DMS 273 treated with DMSO at 0.1 percent for 48 hours (cell line): ENCODE data around the gene CACNA1H.

Experiments
- DNase-seq: peaks from one replicate; lab custom pipeline; 2025; lab: John Stamatoyannopoulos, UW

CACNA1H gene

DNA sequence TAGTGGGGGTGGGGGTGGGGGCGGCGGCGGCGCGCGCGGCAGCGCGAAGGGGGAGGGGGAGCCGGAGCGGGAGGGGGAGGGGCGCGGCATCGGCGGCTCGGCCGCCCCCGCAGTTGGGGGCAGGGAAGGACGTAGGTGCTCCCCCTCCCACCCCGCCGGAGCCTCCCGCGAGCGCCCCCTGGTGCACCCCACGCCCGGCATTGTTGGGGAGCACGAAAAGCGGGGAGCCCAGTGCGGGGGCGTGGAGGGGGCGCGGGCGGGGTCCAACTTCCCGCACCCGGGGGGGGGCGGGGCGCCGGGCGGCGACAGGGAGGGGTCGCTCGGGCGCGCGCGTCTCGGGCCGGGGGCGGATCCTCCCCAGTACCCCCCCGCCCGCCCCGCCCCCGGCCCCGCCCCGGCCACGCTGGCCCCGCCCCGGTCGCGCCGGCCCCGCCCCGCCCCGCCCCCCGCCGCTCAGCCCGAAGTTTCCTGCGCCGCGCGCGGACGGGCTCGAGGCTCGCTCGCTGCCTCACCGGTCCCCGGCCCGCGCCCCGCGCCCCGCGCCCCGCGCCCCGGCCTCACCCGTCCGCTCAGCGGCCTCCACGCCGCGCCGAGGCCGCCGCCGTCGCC, at the start of gene CACNA1H:
CACNA1H (plus strand) TSS at position 456 of the 609 bp plus-strand sequence. CDS start 632 bp downstream, outside the sequence.
- no peak for DNase-seq

DNA sequence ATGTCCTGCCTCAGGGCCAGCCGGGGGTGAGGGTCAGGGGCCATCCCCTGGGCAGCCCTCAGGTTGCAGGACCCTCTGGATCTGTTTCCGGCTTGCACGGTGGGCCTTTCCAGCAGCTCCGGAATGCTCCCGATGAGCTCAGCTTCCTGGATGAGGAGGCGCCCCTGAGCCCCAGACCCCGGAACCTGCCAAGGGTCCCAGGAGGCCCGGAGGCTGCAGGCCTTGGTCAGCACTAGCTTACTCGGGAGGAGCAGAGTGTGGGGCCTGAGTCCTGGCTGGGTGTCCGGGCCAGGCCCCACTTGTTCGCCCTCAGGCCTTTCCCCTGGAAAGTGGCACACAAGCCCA, 49.3 kb upstream of the CACNA1H start:
- no peak for DNase-seq

DNA sequence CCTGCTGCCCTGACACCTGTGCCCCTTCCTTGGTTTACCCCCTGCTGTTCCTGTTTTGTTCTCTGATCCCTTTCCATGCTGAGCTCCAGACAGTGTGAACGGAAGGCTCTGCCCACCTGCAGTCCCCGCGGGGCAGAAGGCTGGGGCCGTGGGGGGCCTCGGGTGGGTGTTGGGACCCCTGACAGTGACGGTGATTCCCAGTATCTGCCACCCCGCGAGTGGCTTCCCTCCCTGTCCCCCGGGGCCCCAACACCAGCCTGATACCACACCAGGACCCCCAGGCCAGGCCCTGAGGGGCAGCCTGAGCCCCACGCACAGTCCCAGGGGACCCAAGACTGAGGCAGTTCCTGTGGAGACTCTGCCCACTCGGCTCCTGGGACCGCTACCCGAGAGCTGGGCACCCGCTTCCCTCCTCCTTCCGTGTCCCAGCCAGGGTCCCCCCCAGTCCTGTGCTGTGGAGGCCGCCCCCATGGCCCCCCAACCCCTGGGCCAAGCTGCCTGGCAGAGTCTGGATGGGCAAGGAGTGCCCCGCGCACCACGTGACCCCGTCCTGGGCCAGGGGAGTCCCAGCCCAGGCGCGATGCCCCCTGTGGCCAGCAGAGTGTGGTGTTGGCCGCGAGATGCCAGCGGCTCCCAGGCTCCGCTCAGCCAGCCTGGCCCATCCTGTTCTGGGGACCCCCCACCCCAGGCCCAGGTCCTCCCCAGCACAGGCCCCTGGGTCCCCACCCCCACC, 46.9 kb upstream of the CACNA1H start:
- no peak for DNase-seq

DNA sequence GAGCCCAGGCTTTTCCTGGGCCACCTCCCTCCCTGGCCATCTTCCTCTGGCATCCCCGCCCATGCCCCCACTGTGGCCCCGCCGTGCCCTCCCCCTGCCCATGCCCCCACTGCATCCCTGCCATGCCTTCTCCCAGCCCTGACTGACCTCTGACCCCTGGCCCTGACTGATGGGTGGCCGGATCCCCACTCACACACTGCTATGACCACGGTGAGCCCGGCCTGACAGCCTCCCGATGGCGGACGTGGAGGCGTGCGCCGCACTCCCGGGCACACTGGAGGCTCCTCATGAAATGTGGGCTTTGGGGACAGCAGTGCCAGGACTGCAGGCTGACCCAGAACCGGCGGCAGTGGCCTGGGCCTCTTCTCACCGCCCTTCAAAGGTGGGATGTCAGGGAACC, 46.2 kb upstream of the CACNA1H start:
- no peak for DNase-seq

DNA sequence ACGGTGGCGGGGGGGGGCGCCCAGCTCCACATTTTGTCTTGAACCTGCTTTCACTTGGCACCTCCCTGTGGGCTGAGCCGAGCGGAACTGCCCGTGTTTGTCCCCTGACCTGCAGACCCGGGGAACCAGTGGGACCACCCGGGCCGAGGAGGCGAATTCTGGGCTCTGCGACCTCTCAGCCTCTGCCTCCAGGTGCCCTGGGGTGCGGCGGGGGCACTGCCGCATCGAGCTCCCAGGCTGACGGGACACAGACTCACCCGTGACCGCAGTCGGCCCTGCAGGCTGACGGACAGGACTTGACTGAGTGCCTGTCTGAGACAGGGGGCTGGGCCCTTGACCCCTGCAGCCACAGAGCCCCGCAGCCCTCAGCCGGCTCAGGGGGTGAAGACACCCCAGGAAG, 45.8 kb upstream of the CACNA1H start:
- no peak for DNase-seq

DNA sequence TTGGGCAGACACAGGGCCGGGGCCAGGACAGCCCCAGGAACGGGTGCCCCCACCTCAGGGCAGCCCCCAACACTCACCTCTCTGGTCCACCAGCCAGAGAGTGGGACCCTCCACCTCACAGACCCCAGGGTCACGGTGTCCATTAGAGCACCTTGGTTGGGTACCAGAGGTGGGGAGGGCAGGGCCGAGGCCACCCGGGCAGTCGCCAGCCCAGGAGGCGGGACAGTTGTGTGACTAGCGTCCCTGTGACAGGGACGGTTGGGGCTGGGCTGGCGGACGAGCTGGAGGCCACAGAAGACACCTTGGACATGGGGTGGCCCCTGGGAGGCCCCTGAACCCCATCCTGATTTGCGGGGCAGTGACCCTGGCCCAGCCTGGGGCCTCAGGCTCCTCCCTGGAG, 45.2 kb upstream of the CACNA1H start:
- no peak for DNase-seq

DNA sequence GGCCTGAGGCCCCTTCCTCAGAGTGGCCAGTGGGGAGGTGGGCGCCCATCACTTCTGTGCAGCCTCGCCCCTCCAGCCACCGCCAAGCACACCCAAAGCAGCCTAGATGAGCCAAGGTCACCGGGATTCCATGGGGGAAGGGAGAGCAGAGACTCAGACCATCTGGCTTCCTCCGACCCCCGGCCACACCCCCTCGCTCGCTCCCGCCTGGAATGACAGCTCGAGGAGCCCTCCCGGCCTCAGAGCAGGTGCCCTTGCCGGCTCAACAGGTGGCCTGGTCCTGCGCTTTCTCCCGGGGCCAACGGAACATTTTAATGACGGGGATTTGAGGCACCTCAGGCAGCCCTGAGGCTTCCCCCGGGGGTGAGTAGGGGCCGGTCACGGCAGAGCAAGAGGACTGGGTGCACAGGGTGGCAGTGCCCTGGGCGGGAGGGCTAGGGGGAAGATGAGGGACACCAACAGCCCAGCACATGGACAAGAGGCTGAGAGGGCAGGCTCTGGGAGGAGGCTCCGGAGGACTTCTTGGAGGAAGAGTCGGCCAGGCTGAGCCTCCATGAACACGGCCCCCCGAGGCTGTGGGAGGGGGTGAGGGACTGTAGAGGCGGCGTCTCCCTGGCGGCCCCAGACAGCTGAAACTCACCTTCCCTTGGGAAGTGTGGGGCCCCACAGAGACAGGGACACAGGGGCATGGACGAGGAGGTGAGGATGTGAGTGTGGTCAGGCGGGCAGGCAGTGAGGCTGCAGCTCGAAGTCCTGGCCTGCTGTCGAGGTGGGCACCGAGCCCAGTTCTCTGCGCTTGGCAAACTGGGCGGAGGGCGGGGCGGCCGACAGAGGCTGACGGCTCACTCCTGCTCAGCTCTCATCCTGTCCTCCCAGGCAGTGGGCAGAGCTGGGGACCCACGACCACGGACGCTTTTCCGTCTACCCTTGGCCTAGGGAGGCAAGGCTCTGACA, 44.3 kb upstream of the CACNA1H start:
- DNase-seq: peak; percentile 42

DNA sequence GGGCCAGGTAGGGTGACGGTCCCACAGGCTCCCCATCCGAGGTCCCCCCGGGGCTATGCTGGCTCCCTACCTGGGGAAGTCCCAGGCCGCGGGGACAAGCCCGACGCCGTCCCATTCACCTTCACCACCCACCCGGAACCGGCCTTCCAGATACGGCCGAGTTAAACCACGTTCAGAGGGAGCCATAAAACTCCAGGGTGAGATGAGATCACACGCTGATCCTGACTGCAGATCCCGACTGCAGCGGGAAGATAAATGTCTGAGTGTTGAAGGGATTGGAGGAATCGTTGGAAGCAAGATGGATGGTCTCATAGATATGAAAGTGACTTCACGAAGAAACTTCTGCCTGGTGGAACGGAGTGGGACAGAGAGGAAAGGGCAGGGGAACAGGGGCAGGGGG, 43.3 kb upstream of the CACNA1H start:
- no peak for DNase-seq

DNA sequence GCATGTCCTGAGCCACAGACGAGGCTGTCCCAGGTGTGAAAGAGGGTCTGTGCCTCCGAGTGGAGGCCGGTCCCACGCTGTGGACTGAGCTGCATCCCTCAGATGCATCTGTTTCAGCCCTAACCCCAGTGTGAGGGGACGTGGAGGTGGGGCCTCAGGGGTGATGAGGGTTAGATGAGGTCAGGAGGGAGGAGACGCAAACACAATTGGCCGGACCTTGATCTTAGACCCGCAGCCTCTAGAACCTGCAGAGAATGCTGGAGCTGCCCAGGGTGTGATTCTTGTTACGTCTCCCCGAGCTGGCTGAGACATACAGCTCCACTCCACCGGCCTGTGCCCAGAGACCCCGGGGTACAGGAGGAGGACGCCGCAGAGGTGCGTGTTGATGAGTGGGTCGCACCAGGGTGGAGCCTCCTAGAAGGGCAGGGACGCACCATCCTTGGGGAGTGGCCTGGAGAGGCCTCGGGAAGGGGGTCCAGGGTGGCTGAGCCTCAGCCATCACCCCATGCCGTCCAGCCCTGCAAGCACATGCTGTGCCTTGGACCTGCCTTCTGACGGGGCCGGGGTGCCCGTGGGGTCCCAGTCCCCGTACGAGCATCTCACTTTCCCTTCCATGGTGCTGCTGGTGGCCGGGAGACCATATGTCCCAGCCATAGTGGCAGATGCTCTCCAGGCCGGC, 40.3 kb upstream of the CACNA1H start:
- DNase-seq: no peak

DNA sequence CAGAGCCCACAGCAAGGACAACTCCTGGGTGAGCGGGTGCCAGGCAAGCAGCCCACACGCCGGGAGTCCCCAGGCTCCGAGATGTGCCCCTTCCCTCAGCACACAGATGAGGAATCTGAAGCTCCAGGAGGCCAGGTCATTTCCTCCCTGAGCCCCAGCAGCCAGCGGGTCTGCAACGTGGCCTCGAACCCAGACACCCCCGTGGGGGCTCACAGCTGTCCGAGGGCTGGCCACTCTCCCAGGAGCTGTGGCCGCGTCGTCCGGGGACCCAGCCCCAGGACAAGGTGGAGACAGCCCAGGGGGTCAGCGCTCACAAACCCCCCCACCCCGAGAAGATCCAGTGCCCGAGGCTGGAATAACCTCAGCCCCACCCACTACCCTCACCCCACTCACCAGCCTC, 39.4 kb upstream of the CACNA1H start:
- DNase-seq: no peak

DNA sequence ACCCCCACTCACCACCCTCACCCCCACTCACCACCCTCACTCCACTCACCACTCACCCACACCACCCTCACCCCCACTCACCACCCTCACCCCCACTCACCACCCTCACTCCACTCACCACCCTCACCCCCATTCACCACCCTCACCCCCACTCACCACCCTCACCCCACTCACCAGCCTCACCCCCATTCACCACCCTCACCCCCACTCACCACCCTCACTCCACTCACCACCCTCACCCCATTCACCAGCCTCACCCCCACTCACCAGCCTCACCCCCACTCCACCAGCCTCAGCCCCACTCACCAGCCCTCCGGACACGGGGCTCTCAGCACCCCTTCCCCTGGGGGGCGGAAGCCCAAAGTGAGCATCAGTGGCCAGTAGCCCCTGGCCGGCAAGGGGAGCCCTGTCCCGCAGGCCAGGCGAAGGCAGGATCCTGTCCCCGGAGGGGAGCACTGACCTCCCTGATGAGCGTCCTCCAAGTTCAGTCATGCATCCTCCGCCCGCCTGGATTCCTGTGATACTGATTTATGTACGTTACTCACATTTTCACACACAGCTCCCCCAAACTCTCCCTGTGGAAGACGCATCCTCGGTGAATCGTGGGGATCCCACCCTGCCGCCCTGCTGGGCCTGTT, 38.9 kb upstream of the CACNA1H start:
- DNase-seq: no peak

DNA sequence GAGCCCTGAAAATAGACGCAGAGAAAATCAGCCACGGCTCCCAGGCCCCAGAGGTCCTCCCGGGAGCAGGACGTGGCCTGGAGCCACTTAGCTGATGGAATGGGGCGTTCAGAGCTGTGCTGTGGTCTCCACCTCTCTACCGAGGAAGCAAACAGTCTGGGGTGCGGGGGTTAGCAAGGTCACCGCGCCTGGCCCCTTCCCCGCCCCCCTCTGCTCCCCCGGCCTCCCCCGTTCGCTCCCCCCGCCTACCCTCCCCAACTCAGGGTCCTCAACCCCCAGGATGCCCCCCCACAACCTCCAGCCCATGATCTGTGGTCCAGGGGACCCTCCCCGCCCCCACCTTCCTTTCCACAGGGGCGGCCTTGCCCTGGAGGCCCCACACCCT, 36.2 kb upstream of the CACNA1H start:
- DNase-seq: no peak

DNA sequence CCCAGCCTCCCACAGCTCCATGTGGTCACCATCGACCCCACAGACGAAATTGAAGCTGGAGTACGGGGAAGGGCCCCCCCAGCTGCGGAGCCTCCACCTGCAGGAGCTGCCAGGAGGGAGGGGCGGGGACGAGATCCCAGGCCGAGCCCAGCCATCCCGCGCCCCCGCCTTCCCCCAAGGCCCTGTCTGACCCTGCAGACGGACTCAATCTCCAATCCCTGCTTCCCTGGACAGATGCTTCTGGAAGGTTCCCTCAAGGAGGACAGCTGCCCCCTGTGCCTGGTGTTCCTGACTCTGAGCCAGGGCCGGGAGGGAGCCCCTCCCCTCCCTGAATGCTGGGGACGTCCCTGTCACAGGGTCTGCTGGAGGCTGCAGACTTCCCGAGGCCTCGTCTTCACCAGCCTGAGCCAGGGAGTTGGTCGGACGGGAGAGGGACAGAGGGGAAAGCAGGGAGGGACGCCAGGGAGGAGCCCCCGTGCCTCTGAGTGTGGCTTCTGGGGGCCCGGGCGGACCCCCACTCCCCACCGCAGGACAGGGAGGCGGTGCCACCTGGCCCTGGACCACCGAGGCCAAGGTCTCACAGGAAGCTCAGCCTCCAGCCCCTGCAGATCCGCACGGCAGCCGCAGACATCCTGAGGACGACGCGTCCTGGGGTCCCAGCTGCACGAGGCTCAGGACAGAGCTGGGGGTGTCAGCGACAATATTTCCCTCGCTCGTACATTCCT, 35.6 kb upstream of the CACNA1H start:
- DNase-seq: no peak

DNA sequence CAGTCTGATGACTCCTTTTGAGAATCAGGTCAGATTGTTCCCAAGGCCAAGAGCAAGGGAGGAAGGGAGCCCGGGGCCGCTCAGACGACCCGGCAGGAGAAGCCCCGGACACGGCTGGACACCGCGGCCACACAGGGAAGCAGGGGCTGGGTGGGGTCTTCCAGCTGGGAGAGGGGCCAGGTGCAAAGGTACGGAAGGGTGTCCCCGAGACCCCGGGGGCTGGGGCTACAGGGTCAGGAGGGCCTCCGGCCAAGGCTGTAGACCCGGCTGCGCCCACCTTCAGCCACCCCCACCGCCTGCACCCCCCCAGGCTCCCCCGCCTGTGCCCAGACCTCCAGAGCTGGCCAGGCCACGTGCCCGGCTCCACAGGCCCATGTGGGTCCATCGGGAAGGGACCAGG, 35.0 kb upstream of the CACNA1H start:
- no peak for DNase-seq

DNA sequence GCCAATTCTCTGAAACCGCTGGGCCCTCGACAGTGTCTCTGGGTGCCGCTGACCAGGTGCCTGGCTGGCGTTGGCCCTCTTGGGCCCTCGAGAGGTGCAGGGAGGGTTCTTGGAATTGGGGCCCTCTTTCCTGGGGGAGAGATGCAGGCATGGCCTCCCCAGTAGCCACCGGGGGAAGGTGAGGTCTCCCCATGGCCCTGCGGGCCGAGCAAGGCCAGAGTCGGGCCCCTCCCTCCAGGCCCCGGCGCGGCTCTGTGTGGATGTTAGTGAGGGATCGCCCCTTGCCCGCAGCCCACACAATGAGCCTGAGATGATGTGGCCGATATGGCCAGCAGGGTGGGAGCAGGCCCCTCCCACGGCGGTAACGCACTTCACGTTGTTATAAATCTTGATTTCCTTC, 33.8 kb upstream of the CACNA1H start:
- no peak for DNase-seq

DNA sequence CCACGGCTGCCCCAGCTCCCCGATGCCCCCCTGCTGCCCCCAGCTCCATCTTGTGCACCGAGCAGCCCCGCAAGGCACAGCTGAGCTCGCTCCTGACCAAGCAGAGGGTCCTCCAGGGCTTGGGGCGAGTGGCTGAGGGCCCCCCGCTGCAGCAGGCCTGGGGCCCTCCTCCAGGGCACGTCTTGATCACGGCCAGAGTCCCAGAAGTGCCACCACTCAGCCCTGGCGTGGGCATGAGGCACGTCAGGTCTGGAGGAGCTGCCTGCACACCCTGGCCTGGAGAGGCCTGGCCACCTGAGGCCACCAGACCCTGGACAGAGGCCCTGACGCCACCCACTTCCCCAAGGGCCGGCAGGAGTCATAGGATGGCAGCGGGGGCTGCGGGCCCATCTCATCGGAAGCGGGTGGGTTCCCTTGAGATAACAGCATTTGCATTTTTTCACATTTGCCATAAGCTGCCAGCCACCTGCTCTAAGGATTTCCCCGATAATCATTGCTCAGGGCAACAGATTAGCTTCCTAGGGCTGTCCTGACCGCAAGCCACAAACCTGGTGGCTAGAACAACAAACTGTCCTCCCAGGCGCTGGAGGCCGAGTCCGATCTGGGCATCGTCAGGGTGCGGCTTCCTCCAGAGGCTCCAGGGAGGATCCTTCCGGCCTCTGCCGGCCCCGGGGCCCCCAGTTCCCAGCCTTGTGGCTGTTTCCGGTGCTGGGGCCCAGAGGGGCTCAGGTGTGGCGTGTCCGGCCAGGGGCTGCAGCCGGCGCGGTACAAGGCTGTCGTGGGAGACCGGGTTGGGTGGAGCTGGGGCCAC, 32.9 kb upstream of the CACNA1H start:
- no peak for DNase-seq

DNA sequence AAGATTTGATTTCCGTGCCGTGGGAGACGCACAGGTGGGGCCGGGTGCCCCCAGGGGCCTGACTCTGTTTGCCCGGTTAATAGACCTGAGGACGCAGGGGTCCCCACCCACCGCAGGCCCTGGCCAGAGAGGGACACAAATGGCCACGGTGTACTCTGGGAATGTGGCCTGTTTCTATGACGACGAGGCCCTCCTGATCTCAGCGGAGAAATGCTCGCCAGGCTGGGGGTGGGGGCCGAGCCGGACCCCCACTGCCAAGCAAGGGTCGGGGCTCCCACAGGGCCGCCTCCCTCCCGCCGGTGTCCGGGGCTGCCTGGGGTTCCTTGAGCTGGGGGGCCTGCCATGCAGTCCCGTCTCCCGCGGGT, 32.3 kb upstream of the CACNA1H start:
- DNase-seq: no peak

DNA sequence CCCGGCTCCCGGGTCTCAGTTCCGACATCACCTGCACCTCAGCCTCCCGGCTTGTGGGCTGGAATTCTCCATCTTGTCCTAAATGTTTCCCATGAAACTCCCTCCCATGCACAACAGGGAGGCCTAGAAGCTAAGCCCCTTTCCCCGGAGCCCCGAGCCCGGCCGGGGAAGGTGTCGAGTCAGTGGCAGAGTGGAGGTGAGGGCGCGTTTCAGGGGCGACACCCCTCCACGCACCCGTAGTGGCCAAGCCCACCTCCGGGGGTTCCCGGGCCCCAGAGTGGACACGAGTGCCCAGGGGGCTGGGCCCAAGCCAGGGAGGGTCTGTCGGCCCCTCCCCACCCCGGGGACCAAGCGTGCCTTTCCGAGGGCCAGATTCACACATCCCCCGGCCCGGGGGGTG, 31.9 kb upstream of the CACNA1H start:
- DNase-seq: no peak

DNA sequence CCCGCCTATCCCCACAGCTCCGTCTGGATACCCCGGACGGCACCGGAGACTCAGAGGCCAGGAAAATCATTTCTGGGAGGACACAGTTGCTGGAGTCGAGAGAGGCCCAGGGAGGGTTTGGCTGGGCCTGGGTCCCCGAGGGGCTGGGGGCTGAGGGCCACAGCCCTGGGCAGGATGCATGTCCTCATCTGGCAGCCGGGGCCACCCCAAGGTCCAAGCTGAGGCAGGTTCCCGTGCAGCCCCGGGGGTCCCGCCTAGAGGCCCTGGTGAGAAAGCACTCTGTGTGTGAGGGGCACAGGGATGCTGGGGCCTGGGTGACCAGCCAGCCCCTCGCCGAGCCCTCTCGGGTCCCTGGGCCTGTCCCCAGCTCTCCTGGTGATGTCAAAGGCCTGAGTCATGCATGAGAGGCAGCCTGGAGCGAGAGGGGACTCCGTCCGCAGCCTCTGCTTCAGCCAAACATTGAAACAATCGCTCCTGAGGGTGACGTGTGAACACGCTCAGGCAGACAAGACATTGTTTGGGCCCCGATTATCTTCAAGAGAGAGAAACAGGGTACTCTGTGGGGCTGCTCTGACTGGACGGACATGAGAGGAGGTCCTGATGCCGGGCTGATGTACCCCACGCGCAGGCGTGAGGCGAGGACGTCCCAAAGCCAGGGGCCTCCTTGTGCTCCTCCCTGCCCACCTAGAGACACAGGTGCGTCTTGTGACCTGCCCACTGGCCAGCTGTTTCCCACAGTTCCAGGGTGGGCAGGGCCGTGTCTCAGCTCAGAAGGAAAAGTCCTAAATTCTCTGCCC, 31.1 kb upstream of the CACNA1H start:
- DNase-seq: no peak

DNA sequence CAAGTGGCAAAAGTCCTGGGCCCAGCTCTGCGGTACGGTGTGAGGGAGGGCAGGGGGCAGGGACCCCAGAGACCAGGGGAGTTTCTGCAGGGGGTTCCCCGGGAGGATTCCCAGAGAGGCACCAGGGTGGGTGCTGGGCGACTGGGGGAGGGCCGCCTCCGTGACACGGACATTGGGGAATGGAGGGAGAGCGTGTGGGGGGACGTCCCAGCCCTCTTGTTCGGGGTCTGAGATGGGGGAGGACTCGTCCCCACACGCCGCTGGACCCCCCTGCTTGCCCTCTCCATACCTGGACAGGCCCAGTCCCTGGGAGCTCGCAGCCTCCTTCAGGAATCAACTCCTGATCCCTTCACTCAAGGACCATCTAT, 30.5 kb upstream of the CACNA1H start:
- no peak for DNase-seq
